Naive thymus-derived CD4-positive, alpha-beta T cell (primary cell): ENCODE data around the gene MYO1C. TPM values are rescaled to one million over a fixed set of nuclear protein-coding genes. Genes with fewer than 3 reads are reported as not detected.
A peak's percentile ranks its signal among the peaks of the same experiment; 100 is the strongest.
"Not testable (repeated sequence)": the region's sequence is repeated elsewhere in the genome, so short reads cannot be mapped to it uniquely, and the experiment has no call there.

ENCODE experiments used
- ATAC-seq: fragments of 150-1000 bp; cut with Tn5 transposase; 2 replicates; pipeline ENCODE4 v1.10.0; 2021; ENCODE audit warnings: mild to moderate bottlenecking, moderate library complexity
- CTCF ChIA-PET: fragments of 350-600 bp; sonication (Branson Sonifier 250); formaldehyde crosslinking; loops from one replicate; lab custom pipeline; 2021; ENCODE audit warnings: antibody characterized with exemption; lab: Charles Lee
- POLR2A ChIA-PET: fragments of 350-600 bp; sonication (Branson Sonifier 250); formaldehyde crosslinking; loops from one replicate; lab custom pipeline; 2021; ENCODE audit warnings: antibody characterized with exemption, inconsistent platforms; lab: Charles Lee
- DNase-seq, 9 donors: peaks; one replicate each; pipeline versions ENCODE4 v3.0.0 to v3.0.0-alpha.2; 2020 to 2022; ENCODE audit warnings: mixed read lengths in 1 of 9
- H3K27ac ChIP-seq: one replicate; pipeline ENCODE4 v1.7.0; 2013; ENCODE audit warnings: mild to moderate bottlenecking, low read depth, low read length, moderate library complexity
- H3K27me3 ChIP-seq, 2 donors: one replicate each; pipeline ENCODE4 v1.7.0; 2013; ENCODE audit warnings: low read length in 2 of 2, mild to moderate bottlenecking in 2 of 2, moderate library complexity in 2 of 2; ENCODE audit not compliant: control insufficient read depth in 2 of 2, insufficient read depth in 2 of 2
- H3K36me3 ChIP-seq, 3 experiments: 1 replicate in 2 of 3; 2 replicates in 1 of 3; pipeline ENCODE4 v1.7.0; 2013; ENCODE audit warnings: low read length in 3 of 3, mild to moderate bottlenecking in 3 of 3, moderate library complexity in 1 of 3; ENCODE audit not compliant: insufficient read depth in 3 of 3, control insufficient read depth in 2 of 3
- H3K4me1 ChIP-seq, 2 donors: one replicate each; pipeline ENCODE4 v1.7.0; 2013; ENCODE audit warnings: low read length in 2 of 2, mild to moderate bottlenecking in 2 of 2, moderate library complexity in 1 of 2; ENCODE audit not compliant: control insufficient read depth in 2 of 2, insufficient read depth in 2 of 2
- H3K4me3 ChIP-seq: 2 replicates; pipeline ENCODE4 v1.7.0; 2013; ENCODE audit warnings: mild to moderate bottlenecking, low read length
- H3K9me3 ChIP-seq, 3 experiments: 1 replicate in 2 of 3; 2 replicates in 1 of 3; pipeline ENCODE4 v1.7.0; 2013; ENCODE audit warnings: low read length in 3 of 3; ENCODE audit not compliant: control insufficient read depth in 2 of 3
- H3K27ac Mint-ChIP-seq, 9 donors: one replicate each; pipeline ENCODE4 v1.8.0; 2020 to 2022; ENCODE audit warnings: mixed read lengths in 9 of 9, mild to moderate bottlenecking in 8 of 9, moderate library complexity in 5 of 9, inconsistent platforms in 2 of 9
- H3K27me3 Mint-ChIP-seq, 5 donors: one replicate each; pipeline ENCODE4 v1.8.0; 2021 to 2022; ENCODE audit warnings: mixed read lengths in 5 of 5, mild to moderate bottlenecking in 1 of 5
- H3K36me3 Mint-ChIP-seq, 5 donors: one replicate each; pipeline ENCODE4 v1.8.0; 2020 to 2022; ENCODE audit warnings: mixed read lengths in 5 of 5, mild to moderate bottlenecking in 3 of 5, inconsistent platforms in 1 of 5
- H3K4me1 Mint-ChIP-seq, 7 donors: one replicate each; pipeline ENCODE4 v1.8.0; 2020 to 2022; ENCODE audit warnings: mixed read lengths in 7 of 7, mild to moderate bottlenecking in 3 of 7, inconsistent platforms in 1 of 7
- H3K4me3 Mint-ChIP-seq, 10 donors: one replicate each; pipeline ENCODE4 v1.8.0; 2020 to 2022; ENCODE audit warnings: mild to moderate bottlenecking in 10 of 10, mixed read lengths in 10 of 10, moderate library complexity in 6 of 10, inconsistent platforms in 2 of 10
- H3K9me3 Mint-ChIP-seq, 11 donors: one replicate each; pipeline ENCODE4 v1.8.0; 2020 to 2022; ENCODE audit warnings: mixed read lengths in 11 of 11, mild to moderate bottlenecking in 4 of 11, inconsistent platforms in 1 of 11, moderate library complexity in 1 of 11
- intact Hi-C, 2 donors: fragments of 100-400 bp; cut with micrococcal nuclease; formaldehyde crosslinking; loops; one replicate each; pipeline ENCODE4 v1.15.1; 2023
- polyA plus RNA-seq, 2 donors: library from polyadenylated mRNA; unstranded; fragments of 300-500 nt; fragmentation: Illumina TruSeq; gene quantifications; one replicate each; pipeline ENCODE4 v1.2.3, GENCODE V29; 2021
- total RNA-seq, 6 experiments: library from RNA in 5 of 6; stranded (reverse) in 5 of 6; gene quantifications; 1 replicate in 5 of 6; 2 replicates in 1 of 6; pipeline ENCODE4 v1.2.3 and lab custom pipeline; 2021 to 2026

Gene MYO1C
- total and polyA plus RNA-seq, 7 experiments from 2014 or later = 4.4 to 37.0 (median 15.0) TPM

- no peak overlapping the region for H3K27ac Mint-ChIP-seq
- intact Hi-C loops = no loop called here
Measured at GRCh38 chr17:1511290-1511689, 18.8 kb upstream of the MYO1C start.

GRCh38 chr17:1509290-1509881 is 16.9 kb upstream of the MYO1C start:
- peak; percentile 20 for ATAC-seq
- no peak overlapping the region for H3K4me3 Mint-ChIP-seq
- DNase-seq = no peak
- no peaks in the 10 kb centered on the region for H3K27me3 Mint-ChIP-seq
- no peaks in the 10 kb centered on the region for H3K9me3 ChIP-seq
- H3K36me3 Mint-ChIP-seq = peaks cover 0 to 48% (median 18%) of the 10 kb centered on the region in 5 donors
- no peaks in the 10 kb centered on the region for H3K4me1 ChIP-seq
- ChIA-PET POLR2A (interaction anchor here (0.6 to 1.0 kb wide), 2 partner anchors 25 to 53 kb away, joined by 3 to 4 read pairs; partner anchors contain the start of gene PITPNA), CTCF (interaction anchor here (0.7 to 1.5 kb wide), 2 partner anchors 144 to 228 kb away, joined by 5 to 7 read pairs; no protein-coding TSS in a partner anchor)
- H3K27ac ChIP-seq = no peak overlapping the region
- no peaks in the 10 kb centered on the region for H3K27me3 ChIP-seq
- intact Hi-C loops = no loop called here
- peaks cover 0 to 87% (median 13%) of the 10 kb centered on the region in 3 experiments for H3K36me3 ChIP-seq
- no peaks in the 10 kb centered on the region for H3K9me3 Mint-ChIP-seq
- H3K4me3 ChIP-seq = no peak overlapping the region
- peak overlapping the region in 1 of 9 donors; percentile 72 for H3K27ac Mint-ChIP-seq
- H3K4me1 Mint-ChIP-seq = peaks cover 8 to 25% (median 16%) of the 10 kb centered on the region in 7 donors

More at GRCh38 chr17:1511290-1511689, 18.8 kb upstream of the MYO1C start:
- H3K9me3 Mint-ChIP-seq = no peaks in the 10 kb centered on the region
- H3K4me1 Mint-ChIP-seq = peaks cover 16 to 40% (median 30%) of the 10 kb centered on the region in 7 donors
- peaks cover 0 to 47% (median 17%) of the 10 kb centered on the region in 5 donors for H3K36me3 Mint-ChIP-seq
- Histone ChIP-seq H3K4me3 (no peak overlapping the region), H3K9me3 (no peaks in the 10 kb centered on the region), H3K27me3 (no peaks in the 10 kb centered on the region), H3K36me3 (peaks cover 0 to 72% (median 13%) of the 10 kb centered on the region in 3 experiments), H3K27ac (no peak overlapping the region), H3K4me1 (peaks cover 6 to 9% of the 10 kb centered on the region in 2 donors)
- H3K27me3 Mint-ChIP-seq = no peaks in the 10 kb centered on the region
- POLR2A ChIA-PET = no interaction called here
- no peak for ATAC-seq
- CTCF ChIA-PET = interaction anchor here (0.6 to 1.3 kb wide), 2 partner anchors 141 to 148 kb away, joined by 4 to 9 read pairs; no protein-coding TSS in a partner anchor
- DNase-seq = no peak
- H3K4me3 Mint-ChIP-seq = no peak overlapping the region

GRCh38 chr17:1508709-1509108 is 16.2 kb upstream of the MYO1C start:
- Mint-ChIP-seq H3K4me1 (peaks cover 5 to 20% (median 12%) of the 10 kb centered on the region in 7 donors), H3K36me3 (peaks cover 0 to 50% (median 20%) of the 10 kb centered on the region in 5 donors)
- POLR2A ChIA-PET, H3K27ac Mint-ChIP-seq, H3K9me3 Mint-ChIP-seq, ATAC-seq, H3K27ac ChIP-seq, H3K4me1 ChIP-seq, intact Hi-C loops, H3K9me3 ChIP-seq, H3K27me3 ChIP-seq, H3K27me3 Mint-ChIP-seq, H3K4me3 Mint-ChIP-seq, DNase-seq, H3K4me3 ChIP-seq: not testable (repeated sequence)
- CTCF ChIA-PET = interaction anchor here (1.5 kb wide), 1 partner anchor 143 kb away, joined by 5 read pairs; no protein-coding TSS in a partner anchor
- peaks cover 0 to 91% (median 13%) of the 10 kb centered on the region in 3 experiments for H3K36me3 ChIP-seq

- Histone ChIP-seq H3K27me3 (no peaks in the 10 kb centered on the region), H3K36me3 (peaks cover 0 to 75% (median 4%) of the 10 kb centered on the region in 3 experiments), H3K4me3 (no peak overlapping the region), H3K9me3 (no peaks in the 10 kb centered on the region), H3K27ac (no peak overlapping the region), H3K4me1 (no peaks in the 10 kb centered on the region)
- DNase-seq (no peak), ATAC-seq (no peak)
- Mint-ChIP-seq H3K27me3 (no peaks in the 10 kb centered on the region), H3K4me3 (no peak overlapping the region), H3K4me1 (peaks cover under 1 to 10% (median 9%) of the 10 kb centered on the region in 7 donors), H3K36me3 (peaks cover 0 to 40% (median 18%) of the 10 kb centered on the region in 5 donors), H3K9me3 (no peaks in the 10 kb centered on the region), H3K27ac (peak overlapping the region in 1 of 9 donors; percentile 4)
- POLR2A ChIA-PET = no interaction called here
- CTCF ChIA-PET = interaction anchor here (0.7 to 1.6 kb wide), 2 partner anchors 9 to 830 kb away, joined by 3 to 4 read pairs; partner anchors contain the start of gene INPP5K
- intact Hi-C loops = no loop called here
Measured at GRCh38 chr17:1506649-1507267, 14.3 kb upstream of the MYO1C start.

- ChIA-PET POLR2A (no interaction called here), CTCF (interaction anchor here (1.6 kb wide), 1 partner anchor 10 kb away, joined by 4 read pairs; the partner anchor contains the start of gene INPP5K)
- Mint-ChIP-seq H3K4me3 (no peak overlapping the region), H3K9me3 (no peaks in the 10 kb centered on the region), H3K4me1 (peaks cover 0 to 10% (median 9%) of the 10 kb centered on the region in 7 donors), H3K27me3 (no peaks in the 10 kb centered on the region), H3K36me3 (peaks cover 0 to 42% (median 13%) of the 10 kb centered on the region in 5 donors), H3K27ac (peak overlapping the region in 1 of 9 donors; percentile 63)
- intact Hi-C loops = no loop called here
- H3K9me3 ChIP-seq = no peaks in the 10 kb centered on the region
- H3K36me3 ChIP-seq = peaks cover 0 to 64% (median 4%) of the 10 kb centered on the region in 3 experiments
- H3K4me3 ChIP-seq = no peak overlapping the region
- ATAC-seq (no peak), DNase-seq (no peak)
- no peaks in the 10 kb centered on the region for H3K27me3 ChIP-seq
- no peak overlapping the region for H3K27ac ChIP-seq
- H3K4me1 ChIP-seq = no peaks in the 10 kb centered on the region
Measured at GRCh38 chr17:1505586-1505985, 13.1 kb upstream of the MYO1C start.

- no peak for DNase-seq
- H3K4me3 Mint-ChIP-seq = no peak overlapping the region
- Histone ChIP-seq H3K4me1 (no peaks in the 10 kb centered on the region), H3K36me3 (peaks cover 0 to 62% (median 4%) of the 10 kb centered on the region in 3 experiments), H3K9me3 (no peaks in the 10 kb centered on the region), H3K4me3 (no peak overlapping the region), H3K27me3 (no peaks in the 10 kb centered on the region), H3K27ac (no peak overlapping the region)
- no peaks in the 10 kb centered on the region for H3K27me3 Mint-ChIP-seq
- intact Hi-C loops = no loop called here
- no peak overlapping the region for H3K27ac Mint-ChIP-seq
- ATAC-seq = no peak
- H3K4me1 Mint-ChIP-seq = peaks cover 0 to 9% (median 7%) of the 10 kb centered on the region in 7 donors
- CTCF ChIA-PET = interaction anchor here (1.6 kb wide), 1 partner anchor 11 kb away, joined by 4 read pairs; the partner anchor contains the start of gene INPP5K
- POLR2A ChIA-PET = interaction anchor here (0.6 kb wide), 1 partner anchor 17 kb away, joined by 3 read pairs; no protein-coding TSS in a partner anchor
- no peaks in the 10 kb centered on the region for H3K9me3 Mint-ChIP-seq
- peaks cover 0 to 37% (median 12%) of the 10 kb centered on the region in 5 donors for H3K36me3 Mint-ChIP-seq
Measured at GRCh38 chr17:1504866-1505265, 12.4 kb upstream of the MYO1C start.
